GM18870 (cell line): Measurements from ENCODE around the gene HK3.

Experiments
- ATAC-seq: cut with Tn5 transposase; IDR thresholded peaks from one replicate; pipeline ENCODE4 v1.9.1; 2021; ENCODE audit warnings: moderate library complexity; ENCODE audit not compliant: unreplicated experiment

Gene HK3

DNA sequence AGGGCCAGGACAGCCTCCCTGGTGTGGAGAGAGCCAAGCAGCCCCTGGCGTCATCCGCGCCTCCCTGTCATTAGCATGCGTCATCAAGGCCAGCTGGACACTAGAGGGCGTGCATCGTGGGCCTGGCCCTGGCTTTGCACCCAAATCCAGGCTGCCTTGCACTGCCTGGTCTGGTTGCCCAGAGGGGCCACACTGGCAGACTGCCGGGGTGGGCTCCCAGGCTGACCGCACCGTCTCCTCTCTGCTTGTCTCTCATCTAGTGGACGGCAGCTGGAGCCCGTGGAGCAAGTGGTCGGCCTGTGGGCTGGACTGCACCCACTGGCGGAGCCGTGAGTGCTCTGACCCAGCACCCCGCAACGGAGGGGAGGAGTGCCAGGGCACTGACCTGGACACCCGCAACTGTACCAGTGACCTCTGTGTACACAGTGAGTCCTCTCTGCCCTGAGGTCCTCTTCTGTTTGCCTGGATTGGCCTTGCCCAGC, 29.0 kb downstream of the HK3 start:
- ATAC-seq = no peak

GRCh38 chr5:176869501-176870109, 29.5 kb downstream of the HK3 start:
- no peak for ATAC-seq

- no peak for ATAC-seq
Measured at GRCh38 chr5:176868731-176869130, 30.4 kb downstream of the HK3 start.

DNA sequence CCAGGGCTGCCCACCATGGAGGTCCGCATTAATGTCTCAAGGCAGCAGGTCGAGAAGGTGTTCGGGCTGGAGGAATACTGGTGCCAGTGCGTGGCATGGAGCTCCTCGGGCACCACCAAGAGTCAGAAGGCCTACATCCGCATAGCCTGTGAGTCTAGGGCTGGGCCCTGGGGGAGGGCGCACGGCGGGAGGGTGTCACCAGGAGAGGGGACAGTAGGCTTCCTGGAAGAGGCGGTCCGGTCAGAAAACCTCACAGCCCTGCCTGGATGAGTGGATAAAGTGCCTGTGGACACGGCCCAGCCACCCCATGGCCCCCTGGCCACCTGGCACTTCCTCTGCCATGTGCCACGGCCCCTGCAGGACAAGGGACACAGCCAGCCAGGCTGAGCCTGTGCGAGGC, 31.0 kb downstream of the HK3 start:
- no peak for ATAC-seq

- ATAC-seq = no peak
Measured at GRCh38 chr5:176866707-176867310, 32.3 kb downstream of the HK3 start.

DNA sequence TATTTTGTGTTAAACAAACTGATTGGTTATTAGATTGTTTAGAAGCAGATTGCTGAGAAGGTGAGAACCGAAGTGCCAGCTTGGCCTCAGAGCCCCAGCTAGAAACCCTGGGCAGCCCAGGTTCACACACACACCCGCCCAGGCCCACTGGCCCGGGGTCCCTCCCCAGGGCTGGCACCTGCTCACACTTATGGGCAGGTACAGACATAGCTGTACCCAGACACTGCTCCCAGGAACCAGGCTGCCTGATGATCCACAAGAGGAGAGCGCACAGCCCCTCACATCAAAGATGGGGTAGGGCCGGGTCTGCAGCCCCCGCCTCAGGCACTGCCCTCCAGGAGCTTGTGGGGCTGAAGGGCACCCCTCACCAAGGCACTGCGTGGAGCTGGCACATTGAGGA, 33.2 kb downstream of the HK3 start:
- ATAC-seq = no peak

DNA sequence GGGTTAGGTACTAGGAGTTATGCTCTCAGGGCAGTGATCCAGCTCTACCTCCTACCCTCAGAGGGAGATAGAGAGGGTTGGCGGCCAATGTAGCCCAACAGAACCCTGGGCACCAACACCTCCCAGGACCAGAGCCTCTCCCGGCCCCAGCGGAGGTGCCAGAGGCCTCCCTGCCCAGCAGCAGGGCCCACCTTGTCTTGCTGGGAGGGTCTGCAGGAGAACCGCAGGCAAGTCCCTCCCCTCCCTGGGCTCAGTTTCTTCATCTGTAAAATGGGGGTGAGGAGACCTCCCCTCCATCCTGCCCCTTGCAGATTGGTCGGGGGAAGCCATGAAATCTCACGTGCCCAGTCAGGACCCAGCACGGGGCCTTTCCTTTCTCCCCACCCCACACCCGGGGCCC, 34.4 kb downstream of the HK3 start:
- no peak for ATAC-seq

- ATAC-seq = no peak
Measured at GRCh38 chr5:176863765-176864098, 35.4 kb downstream of the HK3 start.

DNA sequence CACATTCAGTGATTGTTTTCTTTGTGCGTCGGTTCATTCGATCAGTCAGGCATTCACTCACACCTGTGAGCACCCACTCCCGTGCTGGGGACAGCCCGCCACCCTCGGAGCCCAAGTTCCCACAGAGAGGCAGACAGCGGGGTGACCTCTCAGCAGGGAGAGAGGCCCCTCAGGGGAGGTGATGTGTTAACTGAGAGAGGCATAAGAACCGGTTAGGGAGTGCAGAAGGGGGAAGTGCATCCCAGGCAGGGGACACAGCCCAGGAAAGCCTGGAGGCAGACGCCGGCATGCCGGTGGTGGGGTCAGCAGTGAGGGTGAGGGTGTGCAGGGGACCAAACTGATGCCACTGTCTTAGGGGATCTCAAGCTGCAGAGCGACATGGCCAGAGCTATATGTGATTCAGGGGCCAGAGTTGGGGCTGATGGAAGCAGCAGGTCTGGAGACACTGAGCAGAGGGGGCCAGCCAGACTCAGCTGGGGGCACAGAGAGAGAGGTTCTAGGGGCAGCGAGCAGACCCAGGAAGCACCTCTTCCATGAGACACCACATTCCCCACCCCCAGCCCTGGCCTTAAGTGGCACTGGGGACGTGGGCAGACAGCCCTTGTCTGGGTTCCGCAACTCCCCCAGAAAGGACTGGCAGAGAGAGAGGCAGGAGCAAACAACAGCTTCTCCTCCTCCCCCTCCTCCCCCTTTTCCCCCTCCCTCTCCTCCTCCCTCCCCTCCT, 35.9 kb downstream of the HK3 start:
- ATAC-seq = no peak

GRCh38 chr5:176862330-176862995, 36.7 kb downstream of the HK3 start:
- no peak for ATAC-seq

DNA sequence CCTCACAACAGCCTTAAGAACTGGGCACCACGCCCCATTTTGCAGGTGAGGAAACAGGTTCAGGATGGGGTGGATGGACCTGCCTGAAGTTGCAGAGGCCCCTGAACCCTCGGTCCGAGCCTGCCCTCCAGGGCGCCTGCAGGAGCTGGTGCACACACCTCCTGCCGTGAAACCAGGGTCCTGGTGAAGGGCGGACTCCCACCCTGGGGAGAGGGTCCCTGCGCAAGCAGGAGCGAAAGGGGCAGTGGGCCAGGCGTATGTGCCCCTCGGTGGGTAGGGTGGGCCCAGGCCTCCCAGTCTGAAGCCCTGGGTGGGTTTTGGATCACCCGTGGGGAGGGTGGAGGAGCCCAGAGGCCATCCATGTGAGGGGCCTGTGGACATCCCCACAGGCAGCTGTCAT, 37.9 kb downstream of the HK3 start:
- ATAC-seq = no peak

GRCh38 chr5:176860381-176860780, 38.8 kb downstream of the HK3 start:
- ATAC-seq = no peak

GRCh38 chr5:176859916-176860315, 39.2 kb downstream of the HK3 start:
- no peak for ATAC-seq

GRCh38 chr5:176857894-176858273, 41.3 kb downstream of the HK3 start:
- no peak for ATAC-seq

DNA sequence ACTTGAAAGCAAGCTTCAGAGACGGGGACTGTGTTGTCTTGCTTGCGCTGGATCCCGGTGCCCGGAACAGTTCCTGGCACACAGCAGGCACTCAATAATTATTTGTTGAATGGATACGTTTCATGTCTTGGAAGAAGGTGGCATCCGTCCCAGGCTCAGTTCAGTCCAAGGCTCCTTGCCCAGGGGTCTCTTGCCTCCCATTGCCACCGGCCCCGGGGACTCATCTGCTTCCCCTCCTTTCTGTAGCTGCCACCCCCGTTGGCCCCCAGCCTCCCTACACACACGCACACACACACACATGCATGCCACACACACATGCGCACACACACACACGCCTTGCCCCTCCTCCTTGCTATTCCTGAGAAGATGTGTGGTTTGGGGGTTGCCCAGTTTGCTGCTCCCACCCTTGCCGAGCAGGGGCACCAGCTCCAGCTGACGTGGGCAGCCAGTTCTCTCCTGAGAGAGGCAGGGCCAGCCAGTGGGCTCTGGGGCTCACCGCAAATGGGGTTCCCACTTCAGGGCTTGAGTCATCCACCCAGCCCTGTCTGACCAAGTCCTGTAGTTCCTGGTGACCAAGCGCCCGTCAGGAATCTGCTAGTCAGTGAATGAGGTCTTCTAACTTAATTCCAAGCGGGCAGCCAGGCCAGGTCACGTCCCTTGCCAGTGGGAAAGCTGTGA, 41.8 kb downstream of the HK3 start:
- no peak for ATAC-seq

DNA sequence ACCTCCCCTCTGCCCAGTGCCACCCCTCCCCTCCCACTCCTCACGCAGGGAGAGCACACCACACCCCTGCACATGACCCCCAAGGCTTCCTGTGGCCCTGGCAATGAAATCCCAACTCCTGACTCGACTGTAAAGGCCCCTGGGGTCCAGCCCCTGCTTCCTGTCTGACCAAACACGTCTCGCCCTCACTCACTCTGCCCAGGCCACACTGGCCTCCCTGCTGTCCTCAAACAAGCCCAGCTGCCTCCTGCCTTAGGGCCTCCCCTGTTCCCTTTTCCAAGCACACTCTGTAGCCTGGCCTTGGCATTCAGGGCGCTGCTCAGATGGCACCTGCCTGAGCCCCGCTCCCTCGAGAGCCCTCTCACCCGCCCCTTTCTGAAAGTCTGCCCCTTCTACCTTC, 42.4 kb downstream of the HK3 start:
- ATAC-seq = no peak

GRCh38 chr5:176855598-176855997, 43.5 kb downstream of the HK3 start:
- ATAC-seq = no peak

DNA sequence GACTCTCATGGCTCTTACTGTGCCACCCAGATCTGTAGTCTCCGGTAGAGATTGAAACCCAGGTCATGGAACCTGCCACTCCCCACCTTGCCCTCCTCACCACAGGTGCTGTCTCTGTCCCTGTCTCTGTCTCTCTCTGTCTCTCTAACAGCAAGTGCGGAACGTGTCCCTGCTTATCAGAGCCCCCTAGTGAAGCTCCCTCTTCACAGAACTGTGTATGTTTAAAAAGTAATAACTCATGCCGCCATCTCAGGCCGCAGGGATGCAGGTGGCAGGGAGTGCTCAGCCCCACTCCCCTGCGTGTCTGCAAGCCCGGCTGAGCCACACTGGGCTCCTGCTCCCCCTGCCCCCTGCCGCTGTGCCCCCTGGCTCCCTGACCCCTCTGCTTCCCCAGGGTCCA, 45.0 kb downstream of the HK3 start:
- no peak for ATAC-seq

DNA sequence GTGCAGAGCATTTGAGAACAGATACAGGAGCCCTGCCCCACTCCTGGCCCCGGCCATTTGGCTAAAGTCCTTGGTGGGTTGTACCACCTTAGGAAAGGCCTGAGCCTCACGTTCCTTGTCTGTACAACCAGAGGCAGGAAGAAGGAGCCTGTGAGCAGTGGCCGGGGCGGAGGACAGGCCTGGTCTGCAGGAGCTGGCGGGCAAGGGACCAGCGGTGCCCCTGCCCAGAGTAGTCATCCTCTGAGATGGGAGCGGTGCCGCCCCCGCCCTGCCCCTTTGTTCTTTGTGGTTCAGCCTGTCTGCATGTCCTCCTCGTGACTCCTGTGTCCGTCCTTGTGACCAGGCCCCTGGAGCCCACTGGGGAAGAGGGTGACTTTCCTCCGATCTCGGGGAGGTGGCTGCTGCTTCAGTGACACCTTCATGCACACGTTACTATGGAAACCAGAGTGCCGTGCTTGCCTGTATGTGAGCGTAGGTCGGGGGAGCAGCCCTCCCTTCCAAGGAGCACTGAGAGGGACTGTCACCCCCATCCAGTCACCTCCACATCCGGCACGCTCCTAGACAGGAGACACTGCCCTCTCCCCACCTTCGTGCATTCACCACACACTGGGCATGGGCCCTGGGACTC, 45.9 kb downstream of the HK3 start:
- no peak for ATAC-seq

DNA sequence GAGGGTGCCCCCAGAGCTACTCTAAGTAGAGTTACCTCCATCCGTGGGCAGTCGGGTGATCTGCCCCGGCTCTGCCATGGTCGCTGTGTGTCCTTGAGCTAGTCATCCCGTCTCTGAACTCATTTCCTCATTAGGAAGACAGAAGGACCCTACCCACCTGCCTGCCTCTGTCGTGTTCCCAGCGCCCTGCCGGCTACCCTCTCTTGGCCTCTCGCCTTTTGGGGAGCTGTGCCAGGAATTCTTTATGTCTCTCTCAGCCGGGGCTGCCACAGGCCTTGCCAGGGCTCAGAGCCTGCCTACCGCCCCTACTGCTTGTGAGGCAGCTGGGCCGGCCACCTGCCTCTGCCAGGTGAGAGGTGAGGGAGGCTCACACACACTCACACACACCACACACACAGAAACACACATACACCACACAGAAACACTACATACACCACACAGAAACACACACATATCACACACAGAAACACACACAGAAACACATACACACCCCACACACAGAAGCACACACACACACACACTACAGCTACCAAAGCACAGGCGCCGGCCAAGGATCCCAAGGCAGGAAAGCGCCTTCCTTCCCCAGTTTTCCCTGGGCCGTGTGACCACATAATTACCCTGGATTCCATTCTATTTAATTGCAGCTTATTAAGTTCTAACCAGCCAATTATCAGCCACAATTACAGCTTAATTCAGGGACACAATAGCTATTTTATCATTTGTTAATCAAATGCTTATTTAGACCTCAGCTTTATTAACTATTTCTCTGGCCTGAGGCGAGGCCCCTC, 47.1 kb downstream of the HK3 start:
- ATAC-seq = no peak
